NB4 (cell line): ENCODE measurements around the gene RPS10.
A peak's percentile ranks its signal among the peaks of the same experiment; 100 is the strongest.

Experiments
- CTCF ChIP-seq: IDR thresholded peaks from one replicate; pipeline ENCODE4 v1.5.1; 2012; ENCODE audit warnings: low read depth, low read length
- POLR2A ChIP-seq: IDR thresholded peaks from 2 replicates; pipeline ENCODE4 v1.6.1; 2011; ENCODE audit warnings: mild to moderate bottlenecking; ENCODE audit not compliant: insufficient read length; ENCODE audit errors: extremely low read depth

GRCh38 chr6:34391786-34392496, 33.9 kb downstream of the RPS10 start:
- TF ChIP-seq CTCF, result no peak
- peak; percentile 19 for TF ChIP-seq POLR2A
